IPS DF 4.7 (cell line): Measurements from ENCODE around the gene NUP85.
"Not testable (repeated sequence)": the region's sequence is repeated elsewhere in the genome, so short reads cannot be mapped to it uniquely, and the experiment has no call there.

Experiments
- DNase-seq: peaks from one replicate; pipeline ENCODE4 v3.0.0-alpha.2; 2013; ENCODE audit warnings: low spot score; ENCODE audit errors: extremely low read depth

The NUP85 gene, protein sequence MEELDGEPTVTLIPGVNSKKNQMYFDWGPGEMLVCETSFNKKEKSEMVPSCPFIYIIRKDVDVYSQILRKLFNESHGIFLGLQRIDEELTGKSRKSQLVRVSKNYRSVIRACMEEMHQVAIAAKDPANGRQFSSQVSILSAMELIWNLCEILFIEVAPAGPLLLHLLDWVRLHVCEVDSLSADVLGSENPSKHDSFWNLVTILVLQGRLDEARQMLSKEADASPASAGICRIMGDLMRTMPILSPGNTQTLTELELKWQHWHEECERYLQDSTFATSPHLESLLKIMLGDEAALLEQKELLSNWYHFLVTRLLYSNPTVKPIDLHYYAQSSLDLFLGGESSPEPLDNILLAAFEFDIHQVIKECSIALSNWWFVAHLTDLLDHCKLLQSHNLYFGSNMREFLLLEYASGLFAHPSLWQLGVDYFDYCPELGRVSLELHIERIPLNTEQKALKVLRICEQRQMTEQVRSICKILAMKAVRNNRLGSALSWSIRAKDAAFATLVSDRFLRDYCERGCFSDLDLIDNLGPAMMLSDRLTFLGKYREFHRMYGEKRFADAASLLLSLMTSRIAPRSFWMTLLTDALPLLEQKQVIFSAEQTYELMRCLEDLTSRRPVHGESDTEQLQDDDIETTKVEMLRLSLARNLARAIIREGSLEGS

DNA sequence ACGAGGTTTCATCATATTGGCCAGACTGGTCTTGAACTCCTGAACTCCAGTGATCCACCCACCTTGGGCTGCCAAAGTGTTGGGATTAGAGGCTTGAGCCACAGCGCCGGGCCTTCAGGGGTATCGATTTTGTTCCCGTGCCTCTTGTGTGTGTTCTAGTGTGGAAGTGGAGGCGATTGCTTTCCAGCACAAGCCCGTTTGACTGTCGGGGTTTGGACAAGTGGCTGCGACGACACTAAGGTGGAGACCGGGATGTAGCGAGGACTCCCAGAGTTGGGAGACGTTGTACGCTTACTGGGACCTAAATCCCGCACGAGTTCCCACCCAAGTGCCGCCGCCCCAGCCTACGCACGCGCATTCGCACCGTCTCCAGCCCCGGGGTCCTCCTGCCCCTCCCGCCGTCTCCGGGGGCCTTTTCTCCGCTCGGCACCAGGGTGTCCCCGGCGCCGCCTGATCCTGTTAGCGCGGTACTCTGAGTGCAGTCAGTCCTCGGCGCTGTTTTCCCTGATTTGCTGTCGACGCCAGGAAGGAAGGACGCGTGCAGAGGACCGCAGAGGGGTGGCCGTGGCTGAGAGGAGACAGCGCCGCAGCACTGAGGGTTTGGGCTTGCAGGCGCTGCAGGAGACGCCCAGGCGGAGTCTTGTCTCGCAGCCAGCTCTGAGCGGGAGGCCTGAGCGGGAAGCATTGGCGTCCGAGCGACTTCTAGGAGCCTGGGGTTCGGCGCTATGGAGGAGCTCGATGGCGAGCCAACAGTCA, at the start of gene NUP85:
TSS of gene NUP85 (plus strand) at position 643 of the 756 bp plus-strand sequence. CDS start at position 726, 83 bp downstream.
- DNase-seq: peak; percentile 72

DNA sequence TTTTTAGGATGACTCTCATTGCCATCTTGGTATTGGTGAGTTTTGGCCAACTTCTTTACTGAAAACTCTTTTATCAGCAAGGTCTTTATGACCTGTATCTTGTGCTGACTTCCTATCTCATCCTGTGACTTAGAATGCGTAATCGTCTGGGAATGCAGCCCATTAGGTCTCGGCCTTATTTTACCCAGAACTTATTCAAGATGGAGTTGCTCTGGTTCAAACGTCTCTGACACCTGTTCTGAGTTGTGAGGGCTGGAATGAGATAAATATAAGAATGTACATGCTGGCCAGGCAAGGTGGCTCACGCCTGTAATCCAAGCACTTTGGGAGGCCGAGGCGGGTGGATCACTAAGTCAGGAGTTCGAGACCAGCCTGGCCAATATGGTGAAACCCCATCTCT, 47.0 kb upstream of the NUP85 start:
- DNase-seq: not testable (repeated sequence)

DNA sequence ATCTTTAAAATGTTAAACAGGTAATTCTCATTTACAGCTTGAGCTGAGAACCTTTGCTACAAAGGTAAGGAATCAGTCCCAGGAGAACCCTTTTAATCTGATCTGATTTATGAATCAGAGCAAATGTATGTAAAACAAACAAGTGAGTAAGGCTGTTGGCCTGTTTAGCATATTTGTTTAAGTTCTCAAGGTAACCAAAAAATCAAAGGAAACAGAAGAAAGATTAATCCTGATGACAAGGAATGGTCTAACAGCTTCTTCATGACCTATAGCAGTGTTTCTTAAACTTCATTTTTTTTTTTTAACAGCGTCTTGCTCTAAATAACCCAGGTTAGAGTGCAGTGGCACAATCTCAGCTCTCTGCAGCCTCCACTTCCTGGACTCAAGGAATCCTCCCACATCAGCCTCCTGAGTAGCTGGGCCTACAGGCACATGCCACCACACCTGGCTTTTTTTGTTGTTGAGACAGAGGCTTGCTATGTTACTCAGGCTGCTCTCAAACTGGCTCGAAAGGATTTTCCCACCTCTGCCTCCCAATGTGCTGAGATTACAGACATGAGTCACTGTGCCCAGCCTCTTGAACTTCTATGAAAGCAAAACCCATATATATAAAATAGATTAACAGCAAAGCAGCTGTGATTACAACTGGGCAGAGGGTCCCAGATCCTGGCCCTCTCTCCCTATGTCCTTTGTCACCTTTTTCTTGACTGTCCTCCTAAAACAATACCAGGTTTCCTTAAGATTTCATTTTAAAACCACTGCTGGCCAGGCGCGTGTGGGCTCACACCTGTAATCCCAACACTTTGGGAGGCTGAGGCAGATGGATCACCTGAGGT, 46.1 kb upstream of the NUP85 start:
- DNase-seq: no peak

- no peak for DNase-seq
These were observed 45.3 kb upstream of the NUP85 start for GRCh38 chr17:75160211-75160610.

- DNase-seq: no peak
These were observed 42.4 kb upstream of the NUP85 start for GRCh38 chr17:75163074-75163473.

GRCh38 chr17:75164606-75165005, 40.9 kb upstream of the NUP85 start:
- DNase-seq: not testable (repeated sequence)

DNA sequence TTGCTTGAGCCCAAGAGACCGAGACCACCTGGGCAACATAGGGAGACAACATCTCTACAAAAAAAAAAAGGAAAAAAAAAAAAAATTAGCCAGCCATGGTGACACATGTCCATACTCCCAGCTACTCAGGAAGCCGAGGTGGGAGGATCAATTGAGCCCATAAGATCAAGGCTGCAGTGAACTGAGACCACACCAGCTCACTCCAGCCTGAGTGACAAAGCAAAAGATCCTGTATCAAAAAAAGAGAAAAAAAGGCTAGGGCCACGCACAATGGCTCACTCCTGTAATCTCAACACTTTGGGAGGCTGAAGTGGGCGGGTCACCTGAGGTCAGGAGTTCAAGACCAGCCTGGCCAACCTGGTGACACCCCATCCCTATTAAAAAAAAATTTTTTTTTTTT, 36.5 kb upstream of the NUP85 start:
- DNase-seq: no peak

GRCh38 chr17:75173526-75173925, 32.0 kb upstream of the NUP85 start:
- DNase-seq: no peak

- DNase-seq: no peak
These were observed 30.5 kb upstream of the NUP85 start for GRCh38 chr17:75174996-75175395.

- no peak for DNase-seq
These were observed 28.9 kb upstream of the NUP85 start for GRCh38 chr17:75176625-75177024.

- no peak for DNase-seq
These were observed 27.0 kb upstream of the NUP85 start for GRCh38 chr17:75178453-75178852.

- DNase-seq: no peak
These were observed 24.4 kb upstream of the NUP85 start for GRCh38 chr17:75181110-75181509.

GRCh38 chr17:75181608-75182318, 23.7 kb upstream of the NUP85 start:
- no peak for DNase-seq

GRCh38 chr17:75182319-75182568, 23.2 kb upstream of the NUP85 start:
- no peak for DNase-seq

DNA sequence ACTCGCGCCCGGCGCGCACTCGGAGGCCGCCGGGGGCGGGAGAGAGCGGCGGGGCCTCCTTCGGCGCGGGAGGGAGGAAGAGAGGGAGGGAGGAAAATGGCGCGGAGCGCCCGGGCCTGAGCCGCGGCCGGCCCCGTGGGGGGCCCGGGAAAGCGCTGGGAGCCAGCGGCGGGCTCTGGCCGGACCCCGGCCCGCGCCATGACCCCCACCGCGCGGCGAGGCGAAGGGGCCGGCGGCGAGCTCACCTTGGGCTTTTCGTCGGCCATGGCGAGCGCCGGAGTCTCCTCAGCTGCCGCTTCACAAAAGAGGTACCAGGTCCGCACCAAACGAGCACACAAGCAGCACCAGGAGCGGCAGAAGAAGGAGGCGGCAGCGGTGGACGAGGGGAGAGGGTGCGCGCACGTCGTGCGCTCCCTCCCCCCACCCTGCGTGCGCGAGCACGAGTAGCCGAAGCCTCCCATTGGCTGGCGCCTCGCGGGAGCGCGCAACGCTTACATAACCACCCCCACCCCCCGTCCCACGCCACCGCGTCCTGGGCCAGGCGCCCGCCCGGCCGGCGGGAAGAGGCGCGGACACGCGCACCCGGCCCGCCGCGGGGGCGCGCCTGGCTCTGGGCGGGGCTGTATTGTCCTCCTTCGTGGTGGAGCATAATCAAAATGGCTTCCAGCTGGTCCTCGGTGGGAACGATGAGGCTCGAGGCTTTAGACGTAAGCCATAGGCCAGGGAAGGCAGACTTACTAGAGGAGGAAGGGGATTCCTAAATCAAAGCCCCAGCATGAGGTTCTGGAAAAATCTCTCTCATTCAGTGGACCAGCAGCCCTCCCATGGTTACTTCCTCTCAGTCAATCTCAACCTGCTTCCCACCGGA, 22.7 kb upstream of the NUP85 start, which contains the start of gene SUMO2:
TSS of gene SUMO2 (minus strand) at position 391 of the 868 bp plus-strand sequence. CDS start at position 266, 125 bp downstream.
- DNase-seq: no peak

DNA sequence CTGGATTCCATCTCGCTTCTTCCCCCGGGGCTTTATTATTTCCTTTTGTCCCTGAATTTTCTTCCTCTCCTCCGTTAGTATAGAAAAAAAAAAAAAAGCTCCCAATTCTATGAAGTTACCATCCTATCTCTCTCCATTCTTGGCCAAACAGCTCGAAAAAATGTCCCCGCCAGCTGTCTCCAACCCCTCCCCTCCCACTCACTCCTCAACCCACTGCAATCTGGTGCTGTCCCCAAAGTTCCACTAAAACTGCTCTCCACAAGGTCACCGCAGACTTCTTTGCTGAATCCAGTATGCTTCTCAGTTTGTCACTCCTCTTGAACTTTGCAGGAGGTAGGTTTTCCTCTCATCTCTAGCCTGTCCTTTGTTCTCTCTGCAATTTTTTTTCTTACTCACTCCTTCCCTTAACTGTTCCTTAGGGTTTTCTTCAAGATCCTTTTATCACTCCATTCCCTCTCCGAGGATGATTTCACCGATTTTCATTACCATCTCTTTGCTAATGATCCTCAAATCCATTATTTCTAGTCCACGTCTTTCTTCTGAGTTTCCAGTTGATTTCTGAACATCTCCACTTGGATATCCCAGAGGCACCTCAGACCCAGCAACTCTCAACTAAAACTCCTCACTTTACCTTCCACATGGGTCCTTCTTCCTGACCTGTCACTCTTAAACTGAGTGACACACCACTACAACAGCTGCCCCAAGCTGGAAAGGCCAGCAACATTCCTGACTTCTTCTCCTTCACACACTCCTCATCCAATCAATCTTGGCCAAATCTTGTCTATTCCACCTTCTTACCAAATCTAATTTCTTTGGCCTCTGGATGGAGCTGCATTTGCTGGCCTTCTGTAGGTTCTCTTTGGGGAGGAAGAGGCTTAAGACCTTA, 21.2 kb upstream of the NUP85 start:
- no peak for DNase-seq

DNA sequence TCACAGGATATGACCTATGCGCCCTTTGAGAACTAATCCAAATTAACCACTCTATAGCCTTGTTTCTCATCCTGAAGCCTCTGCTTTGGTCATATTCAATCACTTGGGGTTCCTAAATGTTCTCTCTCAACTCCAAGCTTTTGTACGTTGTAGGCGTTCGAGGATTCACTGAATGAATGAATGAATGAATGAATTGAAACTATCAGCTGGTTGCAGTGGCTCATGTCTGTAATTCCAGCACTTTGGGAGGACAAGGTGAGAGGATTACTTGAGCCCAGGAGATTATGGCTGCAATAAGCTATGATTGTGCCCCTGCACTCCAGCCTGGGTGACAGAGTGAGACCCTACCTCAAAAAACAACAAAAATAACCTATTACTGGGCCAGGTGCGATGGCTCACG, 16.9 kb upstream of the NUP85 start:
- DNase-seq: no peak

GRCh38 chr17:75191584-75191983, 13.9 kb upstream of the NUP85 start:
- DNase-seq: no peak

DNA sequence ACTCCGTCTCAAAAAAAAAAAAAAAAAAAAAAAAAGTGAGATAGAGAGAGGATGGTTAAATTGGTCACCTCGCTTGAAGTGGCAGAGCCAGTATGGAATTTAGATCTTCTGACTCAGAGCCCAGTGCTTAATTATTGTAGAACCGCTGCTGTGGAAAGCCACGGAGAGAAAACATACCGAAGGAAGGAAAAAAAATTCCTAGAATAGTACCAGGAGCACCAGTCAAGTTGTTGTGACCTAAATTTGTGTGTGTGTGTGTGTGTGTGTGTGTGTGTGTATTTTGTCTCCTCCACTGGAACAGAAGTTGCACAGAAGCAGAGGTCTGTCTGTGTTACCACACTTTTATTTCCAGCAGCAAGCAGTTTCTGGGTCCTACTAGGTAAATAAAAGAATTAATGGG, 10.6 kb upstream of the NUP85 start:
- no peak for DNase-seq
